ENCODE data around the gene HSPA9.
A peak's percentile ranks its signal among the peaks of the same experiment; 100 is the strongest.

Gene HSPA9

DNA sequence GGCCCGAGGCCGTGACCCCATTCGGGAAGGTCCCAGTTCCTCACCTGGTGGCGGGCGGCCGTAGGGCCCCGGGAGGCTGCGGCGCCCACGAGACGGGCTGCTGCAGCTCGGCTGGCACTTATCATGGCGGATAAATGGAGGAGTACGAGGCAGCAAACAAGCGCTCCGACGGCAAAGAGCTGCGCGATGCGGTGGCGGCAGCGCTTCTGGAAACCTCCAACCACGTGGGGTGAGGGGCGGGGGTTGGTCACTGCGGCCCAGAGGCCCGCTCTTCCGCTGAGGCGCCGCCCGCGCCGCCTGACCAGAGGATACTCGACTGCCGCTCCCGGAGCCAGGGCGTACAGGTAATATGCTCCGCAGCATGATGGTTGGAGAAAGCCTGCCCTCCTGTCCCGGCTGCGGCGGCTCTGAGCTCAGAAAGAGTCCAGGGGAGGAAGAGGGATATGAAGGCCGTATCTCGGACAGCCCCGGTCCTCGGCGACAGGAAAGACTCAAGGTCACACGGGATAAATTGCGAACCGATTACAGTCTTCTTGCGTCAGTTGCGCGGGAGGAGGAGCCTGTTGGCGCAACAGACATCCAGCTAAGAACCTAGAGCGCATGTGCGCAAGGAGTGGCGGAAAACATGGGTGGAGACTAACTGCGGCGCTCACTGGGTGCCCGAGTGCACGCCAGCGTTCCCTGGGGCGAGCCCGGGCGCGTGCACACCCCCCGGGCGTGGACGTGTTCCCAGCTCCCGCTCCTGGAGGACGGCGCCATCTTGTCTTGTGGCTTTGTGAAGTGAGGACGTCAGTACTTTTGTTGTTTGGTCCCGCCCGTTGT is at the start of gene HSPA9:
Gene HSPA9, minus strand, starts transcription at position 208 of the 822 bp plus-strand sequence. Its CDS starts 83 bp downstream, at position 125.
- peak; percentile 95 for DNase-seq

DNA sequence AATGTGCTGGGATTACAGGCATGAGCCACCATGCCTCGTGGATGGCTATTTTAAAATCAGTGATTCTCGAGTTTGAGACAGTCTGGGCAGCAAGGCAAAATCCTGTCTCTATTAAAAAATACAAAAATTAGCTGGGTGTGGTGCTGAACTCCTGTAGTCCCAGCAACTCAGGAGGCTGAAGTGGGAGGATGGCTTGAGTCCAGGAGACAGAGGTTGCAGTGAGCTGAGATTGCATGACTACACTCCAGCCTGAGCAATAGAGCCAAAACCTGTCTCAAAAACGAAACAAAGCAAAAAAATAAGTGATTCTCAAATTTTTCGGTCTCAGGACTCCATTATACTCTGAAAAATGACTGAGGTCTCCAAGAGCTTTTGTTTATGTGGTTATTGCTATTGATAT is 47.9 kb upstream of the HSPA9 start:
- no peak for DNase-seq

DNA sequence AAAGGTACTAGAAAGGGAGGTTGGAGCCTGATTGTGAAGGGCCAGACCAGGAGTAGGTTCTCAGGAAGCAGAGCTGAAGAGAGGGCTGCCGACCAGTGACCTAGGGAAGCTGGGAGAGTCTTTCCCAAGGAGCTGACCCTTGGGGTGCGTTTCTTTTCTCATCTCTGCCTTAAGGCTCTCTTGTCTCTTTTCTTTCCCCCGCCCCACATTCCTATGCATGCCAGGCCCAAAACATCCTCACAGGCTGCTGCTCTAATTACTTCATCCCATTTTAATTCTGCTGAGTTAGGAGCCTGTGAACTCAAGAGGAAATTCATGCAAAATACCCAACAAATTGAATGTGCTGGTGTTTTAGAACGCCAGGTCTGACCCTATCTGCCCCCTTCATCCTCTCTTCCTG is 46.9 kb upstream of the HSPA9 start:
- DNase-seq: no peak

DNA sequence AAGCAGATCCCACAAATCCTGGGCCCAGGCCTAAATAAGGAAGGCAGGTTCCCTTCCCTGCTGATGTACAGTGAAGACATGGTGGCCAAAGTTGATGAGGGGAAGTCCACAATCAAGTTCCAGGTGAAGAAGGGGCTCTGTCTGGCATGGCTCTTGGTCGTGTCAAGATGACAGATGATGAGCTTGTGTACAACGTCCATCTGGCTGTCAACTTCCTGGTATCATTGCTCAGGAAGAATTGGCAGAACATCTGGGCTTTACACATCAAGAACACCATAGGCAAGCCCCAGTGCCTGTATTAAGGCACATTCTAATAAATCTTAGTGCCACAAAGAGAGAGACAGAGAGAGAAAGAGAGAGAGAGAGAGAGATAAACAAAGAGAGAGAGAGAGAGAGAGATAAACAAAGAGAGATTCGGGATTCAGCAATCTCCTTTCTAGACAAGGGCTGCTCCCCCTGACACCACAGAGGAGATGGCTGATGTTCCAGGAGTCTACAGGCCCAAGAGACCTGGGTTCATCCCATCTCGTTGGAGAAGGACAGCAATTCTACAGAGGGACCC is 45.5 kb upstream of the HSPA9 start:
- DNase-seq: no peak

DNA sequence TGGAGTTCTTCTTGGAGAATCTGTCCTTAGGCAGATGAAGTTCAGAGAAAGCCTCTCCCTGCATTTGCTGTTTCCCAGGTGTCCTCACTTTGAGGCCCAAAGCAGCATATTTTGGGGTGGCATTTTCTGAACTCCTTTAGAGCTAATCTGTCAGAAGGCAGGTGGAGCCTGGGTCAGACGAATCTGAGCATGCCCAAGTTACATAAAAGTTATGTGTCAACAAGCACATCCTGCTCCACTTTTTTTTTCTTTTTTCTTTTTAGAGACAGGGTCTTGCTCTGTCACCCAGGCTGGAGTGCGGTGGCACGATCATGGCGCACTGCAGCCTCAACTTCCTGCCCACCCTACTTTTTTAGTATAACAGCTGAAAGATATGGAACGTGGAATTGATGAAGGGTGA is 41.3 kb upstream of the HSPA9 start:
- DNase-seq: no peak

DNA sequence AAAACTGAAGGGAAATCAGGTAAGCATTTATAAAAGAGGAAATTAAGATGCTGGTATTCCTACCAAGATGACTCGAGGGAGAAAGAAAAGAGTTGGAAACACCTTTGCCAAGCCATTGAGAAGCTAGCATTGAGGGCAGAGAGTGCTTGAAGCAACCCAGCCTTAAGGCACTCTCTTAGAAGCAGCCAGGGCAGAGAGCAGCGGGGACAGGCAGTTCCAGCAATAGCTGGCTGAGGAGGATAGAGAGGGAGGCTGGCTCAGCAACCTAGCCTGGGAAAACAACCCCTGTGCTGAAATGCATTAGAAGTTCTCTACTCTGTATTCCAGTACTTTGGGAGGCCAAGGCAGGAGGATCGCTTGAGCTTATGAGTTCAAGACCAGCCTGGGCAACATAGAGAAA is 40.3 kb upstream of the HSPA9 start:
- no peak for DNase-seq

DNA sequence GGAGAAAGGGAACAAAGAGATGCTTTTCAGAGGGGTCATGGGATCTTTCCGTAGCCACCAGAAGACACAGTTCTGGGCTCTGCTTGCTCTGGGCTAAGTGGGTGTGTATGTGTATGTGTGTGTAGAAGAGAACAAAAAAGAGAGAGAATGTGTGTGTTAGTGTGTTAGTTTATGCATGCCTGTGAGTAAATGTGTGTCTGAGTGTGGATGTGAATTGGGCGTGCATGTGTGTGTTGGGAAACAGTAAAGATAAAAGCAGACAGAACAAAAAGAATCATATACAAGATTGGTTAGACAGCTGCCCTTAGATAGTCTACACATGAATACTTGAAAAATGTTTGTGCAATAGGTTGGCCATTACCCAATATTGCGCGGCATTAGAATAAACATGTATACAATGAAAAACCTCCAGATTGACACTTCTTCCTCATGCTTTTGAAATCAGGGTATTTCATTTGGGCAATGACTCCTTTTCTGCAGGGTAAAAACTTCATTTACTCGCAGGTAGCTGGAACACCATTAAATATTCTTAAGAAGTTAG is 36.5 kb upstream of the HSPA9 start:
- DNase-seq: no peak

DNA sequence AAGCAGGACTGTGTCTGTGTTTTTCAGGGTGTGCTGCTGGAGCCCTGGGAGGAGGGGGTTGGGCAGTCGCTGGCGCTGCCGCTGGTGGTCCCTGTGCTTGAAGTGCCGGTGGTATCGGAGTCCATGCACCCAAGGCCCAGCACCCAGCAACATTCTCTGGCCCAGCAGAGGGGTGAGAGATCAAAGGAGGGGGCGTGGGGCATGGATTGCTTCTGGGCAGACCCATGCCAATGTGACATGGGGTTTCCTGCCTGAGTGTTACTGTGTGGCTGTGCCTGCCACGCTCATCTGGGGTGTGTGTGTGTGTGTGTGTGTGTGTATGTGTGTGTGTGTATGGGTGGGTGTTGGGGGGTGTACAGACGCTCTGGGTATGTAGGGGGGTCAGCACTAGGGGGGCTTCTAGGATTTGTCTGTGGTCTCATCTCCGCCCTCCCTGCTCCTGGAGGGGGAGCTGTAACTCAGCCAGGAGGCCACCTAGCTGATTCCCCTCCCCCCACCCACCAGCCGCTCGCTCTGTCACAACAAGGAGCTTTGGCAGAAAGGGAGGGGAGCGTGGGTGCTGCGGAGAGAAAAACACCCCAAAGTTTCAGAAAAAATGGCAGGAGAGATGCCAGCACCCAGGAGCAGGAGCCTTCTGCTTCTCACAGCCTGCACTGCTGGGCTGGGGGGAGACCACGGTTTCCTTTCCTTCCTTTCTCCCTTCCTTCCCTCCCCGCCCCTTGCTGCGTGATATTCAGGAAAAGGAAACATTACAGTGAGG is 35.9 kb upstream of the HSPA9 start:
- DNase-seq: no peak

DNA sequence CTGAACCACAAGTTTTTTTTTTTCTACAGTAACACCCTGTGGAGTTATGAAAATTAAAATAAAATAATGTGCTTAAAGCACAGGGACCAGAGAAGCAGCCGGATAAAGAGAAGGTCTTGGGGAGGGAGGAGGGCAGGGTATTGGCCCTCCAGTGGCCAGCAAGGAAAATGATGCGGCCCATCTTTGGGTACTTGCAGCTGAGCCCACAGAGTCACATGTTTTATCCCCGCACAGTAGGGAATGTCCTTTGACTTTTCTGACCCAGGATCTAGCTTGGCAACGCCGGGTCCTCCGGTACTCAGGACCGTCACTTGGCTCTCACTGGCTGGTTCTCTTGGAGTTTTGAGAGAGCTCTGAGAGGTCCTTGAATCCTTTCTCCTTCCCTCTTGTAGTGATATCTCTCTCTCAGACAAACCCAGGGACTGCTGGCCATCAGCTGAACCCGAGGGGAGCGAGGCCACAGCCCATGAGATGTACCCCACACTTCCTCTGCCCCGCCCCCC is 35.3 kb upstream of the HSPA9 start:
- no peak for DNase-seq

DNA sequence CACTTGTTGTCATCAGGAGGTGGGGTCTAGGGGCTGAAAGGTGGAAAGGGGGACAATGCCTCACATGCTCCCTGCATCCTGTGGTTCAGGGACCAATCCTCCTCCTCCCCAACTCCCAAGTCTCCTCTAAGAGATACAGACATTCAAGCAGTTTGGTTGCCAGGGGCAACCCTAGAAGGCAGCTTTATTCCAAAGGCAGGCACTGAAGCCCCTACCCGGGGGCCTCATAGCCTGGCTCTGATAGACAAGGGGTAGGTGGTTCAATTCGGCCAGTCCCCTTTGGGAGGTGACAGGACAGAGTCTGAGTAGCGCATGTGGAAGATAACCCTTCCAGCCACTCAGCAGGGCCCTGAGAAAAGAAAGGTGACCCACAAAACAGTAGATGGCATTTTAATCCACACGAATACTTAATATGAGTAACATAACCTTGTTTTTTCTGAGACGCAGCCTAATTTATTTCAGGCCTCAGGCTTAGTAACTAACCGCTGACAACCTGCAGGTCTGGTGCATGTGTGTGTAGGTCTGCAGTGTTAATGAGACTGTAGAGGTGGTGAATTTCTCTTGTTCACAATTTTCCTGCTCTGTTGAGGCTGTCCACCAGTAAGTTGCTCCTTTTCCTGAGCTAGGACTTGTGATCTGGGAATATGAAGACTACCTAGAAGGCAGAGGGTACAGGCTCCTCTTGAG is 31.3 kb upstream of the HSPA9 start:
- no peak for DNase-seq

DNA sequence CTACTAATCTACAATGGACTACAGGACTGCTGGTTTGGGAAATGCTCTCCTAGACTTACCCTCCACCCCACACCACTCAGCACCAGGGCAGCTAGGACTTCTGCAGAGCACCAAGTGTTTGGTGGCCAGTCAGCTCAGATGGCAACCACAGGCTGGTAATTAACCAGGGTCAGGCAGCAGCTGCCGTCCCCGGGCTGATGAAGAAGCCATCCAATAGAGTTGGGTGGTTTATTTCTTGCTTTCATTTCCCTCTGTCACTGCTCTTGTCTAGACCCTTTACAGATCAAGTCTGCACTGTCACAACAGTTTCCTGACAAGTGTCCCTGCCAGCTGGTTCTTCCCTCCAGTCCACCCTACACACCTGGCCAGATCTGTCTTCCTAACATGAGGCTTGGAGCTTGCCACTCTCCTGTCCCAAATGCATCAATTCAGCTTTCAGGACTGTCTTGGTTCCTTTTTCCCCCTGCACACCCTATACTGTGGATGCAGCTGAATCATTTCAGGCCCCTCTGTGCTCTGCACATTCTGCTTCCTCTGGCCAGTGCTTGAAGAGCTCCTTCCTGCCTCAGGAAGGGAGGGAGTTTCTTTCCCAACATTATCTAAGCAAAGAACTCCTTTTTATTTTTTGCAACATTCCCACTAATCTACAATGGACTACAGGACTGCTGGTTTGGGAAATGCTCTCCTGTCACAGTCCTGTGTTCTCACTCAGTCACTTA is 30.2 kb upstream of the HSPA9 start:
- no peak for DNase-seq

DNA sequence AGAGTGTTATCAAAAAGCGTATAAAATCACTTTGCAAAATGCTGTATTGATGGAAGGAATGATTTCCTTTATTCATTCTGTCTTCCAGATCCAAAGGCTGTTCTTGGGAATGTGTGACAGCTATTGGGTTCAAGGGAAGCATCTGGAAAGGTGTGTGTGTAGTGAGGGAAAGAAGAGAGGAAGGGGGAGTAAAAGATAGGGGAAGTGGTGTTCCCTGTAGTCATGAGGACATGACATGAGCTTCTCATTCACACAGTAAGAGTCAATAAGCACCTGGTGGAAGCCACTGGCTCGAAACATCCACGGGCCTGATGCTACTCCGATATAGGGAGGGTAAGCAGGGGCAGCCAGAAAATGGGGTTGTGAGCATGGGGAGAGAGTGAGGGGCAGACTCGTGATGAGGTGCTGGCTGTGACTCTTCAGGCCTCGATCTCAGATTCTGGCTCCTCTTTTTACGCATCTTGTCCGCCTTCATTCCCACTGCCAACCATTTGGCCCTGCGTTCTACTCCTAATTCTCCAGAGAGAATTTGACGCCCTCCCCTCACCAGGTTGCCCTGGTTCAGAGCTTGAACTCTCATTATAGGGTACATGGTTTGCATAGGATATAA is 29.1 kb upstream of the HSPA9 start:
- DNase-seq: no peak

DNA sequence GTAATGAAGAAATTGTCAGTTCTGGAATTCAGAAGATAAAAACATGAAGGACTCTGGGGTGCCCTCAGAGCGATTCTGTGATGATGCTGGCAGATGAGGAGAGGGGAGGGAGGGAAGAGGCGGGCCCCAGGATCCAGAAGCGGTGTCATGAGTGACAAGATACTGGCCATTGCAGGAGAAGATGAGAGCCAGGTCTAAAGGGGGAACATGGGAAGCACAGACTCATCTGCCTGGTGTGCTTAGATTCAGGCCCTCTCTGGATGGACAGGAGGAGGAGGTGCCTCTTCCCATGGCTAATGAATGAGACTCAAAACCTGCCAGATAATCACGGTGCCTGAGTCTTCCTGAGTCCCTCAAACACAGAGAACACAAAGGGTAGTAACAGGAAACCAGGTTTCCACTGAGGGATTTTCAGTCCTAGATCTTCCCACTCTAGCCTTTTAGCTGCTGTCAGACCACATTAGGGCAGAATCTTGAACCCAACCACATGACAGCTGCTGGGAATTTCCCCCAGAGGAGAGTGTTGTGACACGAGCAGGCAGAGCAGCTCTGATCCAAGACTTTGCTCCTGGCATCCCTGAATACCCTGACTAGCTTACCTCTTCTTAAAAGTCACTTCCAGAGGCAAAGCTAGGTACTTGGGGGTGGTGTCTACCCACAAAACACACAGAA is 28.2 kb upstream of the HSPA9 start:
- no peak for DNase-seq

DNA sequence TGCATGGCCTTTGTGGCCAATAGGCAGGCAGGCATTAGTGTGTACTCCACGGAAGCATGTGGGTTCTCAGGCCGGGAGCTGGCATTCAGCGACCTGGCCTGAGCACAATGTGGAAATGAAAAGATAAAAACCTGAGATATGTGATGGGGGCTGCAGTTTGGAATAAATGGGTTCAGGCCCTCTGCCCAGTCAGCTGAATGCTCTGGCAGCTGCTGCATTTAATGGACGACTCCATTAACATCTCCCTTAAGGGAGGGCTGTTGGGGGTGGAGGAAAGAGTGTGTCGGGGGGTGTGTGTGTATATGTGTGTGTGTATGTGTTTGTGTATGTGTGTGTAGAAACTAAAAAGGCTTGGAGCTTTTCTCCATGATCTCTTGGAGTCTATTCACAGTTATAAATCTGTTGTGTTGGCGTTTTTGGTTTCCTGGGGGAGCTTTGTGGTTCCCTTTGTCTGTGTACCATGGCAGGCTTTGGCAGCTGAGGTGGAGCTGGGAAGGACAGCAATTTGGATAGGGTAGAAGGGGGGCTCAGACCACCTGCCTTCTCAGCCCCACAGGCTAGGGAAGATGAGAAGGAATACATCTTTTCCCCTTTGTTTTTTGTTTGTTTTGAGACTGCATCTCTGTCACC is 27.3 kb upstream of the HSPA9 start:
- no peak for DNase-seq

DNA sequence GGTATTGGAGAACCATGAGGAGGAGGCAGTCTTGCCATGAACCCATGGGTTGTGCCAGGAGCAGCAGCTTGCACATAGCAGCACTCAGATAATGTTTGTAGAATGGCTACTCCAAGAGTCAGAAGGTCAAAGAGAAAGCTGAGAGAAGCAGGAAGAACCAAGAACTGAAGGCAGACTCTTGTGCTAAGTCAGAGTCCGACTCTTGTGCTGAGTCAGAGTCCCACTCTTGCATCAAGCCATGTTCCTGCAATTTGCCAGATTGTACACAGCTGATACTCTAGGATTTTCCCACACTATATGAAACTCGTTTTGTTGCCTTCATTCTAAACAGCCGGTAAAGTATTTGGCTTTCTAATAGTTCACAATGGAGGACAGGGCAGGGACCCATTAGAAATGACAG is 26.2 kb upstream of the HSPA9 start:
- DNase-seq: no peak

DNA sequence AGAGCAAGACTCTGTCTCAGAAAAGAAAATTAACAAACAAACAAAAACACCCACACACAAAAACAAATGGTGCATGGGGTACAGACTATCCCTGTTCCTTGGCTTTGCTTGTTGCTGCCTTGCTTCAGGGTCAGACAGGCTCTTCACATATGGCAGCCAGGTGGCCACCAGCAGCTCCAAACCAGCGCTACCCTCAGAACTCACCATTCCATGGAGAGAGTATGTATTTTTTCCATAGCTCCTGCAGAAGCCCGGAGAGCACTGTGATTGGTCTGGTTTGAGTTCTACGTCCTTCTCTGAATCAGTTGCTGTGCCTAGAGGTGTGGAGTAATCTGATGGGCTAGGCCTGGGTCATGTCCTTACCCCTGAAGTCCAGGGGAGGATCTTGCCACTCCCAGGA is 25.2 kb upstream of the HSPA9 start:
- no peak for DNase-seq

DNA sequence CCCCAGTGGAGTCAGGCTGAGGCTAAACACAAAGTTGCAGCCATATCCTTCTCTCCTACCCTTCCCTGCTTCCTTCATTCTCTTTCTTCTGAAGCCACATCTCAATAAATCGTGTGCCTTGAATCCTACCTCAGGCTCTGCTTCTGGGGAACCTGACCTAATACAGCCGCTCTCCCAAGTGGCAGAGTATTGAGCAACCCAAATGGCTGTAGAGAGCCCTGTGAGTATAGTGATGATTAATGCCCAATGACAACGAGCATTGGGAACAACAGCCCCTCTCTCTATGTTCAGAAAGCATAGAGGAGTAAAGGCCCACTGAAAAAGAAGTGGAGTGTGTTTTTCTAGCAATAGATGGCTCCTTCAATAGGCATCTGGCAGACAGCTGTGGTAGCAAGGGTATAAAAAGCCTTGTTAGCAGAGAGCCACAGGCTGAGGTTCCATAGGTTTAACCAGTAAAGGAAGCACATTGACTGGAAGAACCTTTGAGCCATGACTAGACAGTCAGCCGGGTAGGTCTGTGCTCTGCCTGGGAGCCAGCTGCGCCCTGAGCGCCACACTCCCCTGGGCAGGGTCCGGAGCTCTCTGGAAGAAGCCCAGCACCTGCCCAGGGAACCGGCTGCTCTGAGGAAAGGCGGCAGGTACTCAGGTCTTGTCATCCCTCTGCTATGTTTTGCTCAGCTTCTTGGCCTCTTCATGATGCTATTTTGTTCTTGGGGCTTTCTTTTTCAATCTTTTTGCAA is 22.6 kb upstream of the HSPA9 start:
- DNase-seq: no peak

DNA sequence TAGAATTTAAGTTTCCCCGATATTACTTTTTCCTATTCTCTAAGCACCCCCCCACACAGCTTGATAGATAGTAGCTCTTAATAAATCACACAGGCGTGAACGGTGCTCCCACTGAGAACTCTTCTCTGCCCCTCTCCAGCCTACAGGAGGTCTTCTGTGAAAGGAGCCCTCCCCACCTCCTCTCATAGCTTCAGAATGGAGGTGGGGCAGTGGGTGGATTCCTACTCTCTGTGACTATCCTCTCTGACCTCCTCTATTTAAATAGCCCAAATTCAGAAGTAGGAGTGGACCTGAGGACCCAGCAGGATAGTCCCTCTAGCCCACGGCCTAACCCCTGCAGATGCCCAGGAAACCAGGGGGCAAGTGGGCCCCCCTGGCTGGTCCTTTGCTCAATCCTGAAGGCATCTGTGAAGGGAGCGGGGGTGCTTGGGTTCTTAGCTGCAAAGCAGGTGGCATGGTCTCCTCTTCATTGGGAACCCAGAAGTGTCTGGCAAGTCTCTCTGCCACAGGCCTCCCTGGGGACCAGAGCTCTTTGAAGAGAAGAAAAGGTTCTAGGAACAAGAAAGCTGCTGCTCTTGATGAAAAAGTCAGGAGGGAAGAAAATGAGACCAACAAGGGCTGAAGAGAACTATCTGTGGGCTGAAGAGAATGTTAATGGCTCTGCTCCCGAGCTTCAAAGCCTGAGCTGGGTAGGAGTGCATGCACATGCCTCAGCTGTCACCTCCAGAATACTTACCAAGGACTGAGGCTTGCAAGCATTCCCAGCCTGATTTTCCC is 21.1 kb upstream of the HSPA9 start:
- no peak for DNase-seq

DNA sequence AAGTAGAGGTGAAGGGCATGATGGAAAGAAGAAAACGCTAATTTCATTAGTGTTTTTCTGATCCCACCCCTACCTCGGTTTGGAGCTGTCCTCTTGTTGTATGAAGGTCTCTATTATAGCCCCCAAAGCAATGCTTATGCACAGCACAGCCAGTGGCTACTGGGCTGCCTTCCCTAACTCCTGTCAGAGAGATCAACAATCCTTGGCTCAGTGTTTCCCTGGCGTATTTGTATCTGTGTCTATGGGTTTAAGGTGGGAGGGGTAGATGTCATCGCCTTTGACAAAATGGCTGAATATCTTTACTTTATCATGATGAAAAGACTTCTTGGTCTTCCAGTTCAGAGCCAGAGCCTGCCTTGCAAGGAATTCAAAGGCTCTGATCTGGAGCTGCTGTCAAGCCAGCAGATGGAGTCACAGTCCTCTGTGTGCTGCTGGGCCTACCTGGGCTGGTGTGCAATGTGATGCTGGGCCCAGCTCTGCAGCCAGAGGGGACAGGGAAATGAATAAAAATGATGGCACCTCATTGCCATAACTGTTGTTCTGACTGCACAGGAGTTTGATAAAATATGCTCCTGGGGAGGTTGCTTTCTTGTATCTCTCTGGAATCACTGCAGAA is 20.1 kb upstream of the HSPA9 start:
- DNase-seq: no peak

Measured in activated gamma-delta T cell treated with Interleukin-2 at 50 U/mL for 16 hours (primary cell).